Transverse colon (tissue), 3 donors: ENCODE results near the gene LSAMP.

Experiments used
- CTCF ChIP-seq, 5 experiments: fragments of 200-600 bp in 3 of 5; fragments of 450-650 bp in 2 of 5; sonication (generic) in 3 of 5; IDR thresholded peaks; 1 replicate in 2 of 5; 2 replicates in 3 of 5; pipeline ENCODE4 v1.5.1; 2016 to 2017; ENCODE audit warnings: antibody characterized with exemption in 5 of 5, inconsistent platforms in 3 of 5, mild to moderate bottlenecking in 2 of 5, moderate library complexity in 1 of 5
- POLR2A ChIP-seq: fragments of 450-650 bp; IDR thresholded peaks from one replicate; pipeline ENCODE4 v1.6.1; 2016; ENCODE audit warnings: antibody characterized with exemption, mild to moderate bottlenecking, moderate library complexity

DNA sequence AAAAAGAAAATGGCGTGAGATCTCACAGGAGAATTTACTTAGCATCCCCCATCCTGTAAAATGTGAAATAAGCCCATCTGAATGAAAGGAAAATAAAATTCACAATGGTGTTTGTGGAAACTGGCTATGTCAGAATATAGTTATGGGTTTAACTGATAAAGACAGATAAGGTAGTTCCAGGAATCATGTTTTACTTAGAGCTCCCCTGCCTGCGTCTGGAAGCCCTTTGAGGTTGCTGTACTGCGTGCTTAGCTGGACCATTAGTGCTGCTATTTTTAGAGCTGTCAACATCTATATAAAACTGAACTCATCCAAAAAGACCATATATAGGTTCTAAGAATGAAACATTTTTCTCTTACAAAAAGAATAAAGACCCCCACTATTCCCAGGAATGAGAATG, 130.8 kb downstream of the LSAMP start:
- TF ChIP-seq CTCF (IDR thresholded peaks at IDR 0.05), result no peak
- no peak for TF ChIP-seq POLR2A
